K562 (cell line): ENCODE measurements around the gene MGAT4B. TPM values are rescaled to one million over a fixed set of nuclear protein-coding genes. Genes with fewer than 3 reads are reported as not detected.

Experiments
- ATAC-seq: fragments of 200-7000 bp; cut with Tn5 transposase; 3 replicates; pipeline ENCODE4 v1.9.1; 2020; ENCODE audit warnings: moderate library complexity
- BruUV-seq: library from RNA; stranded (reverse); fragments of 400-500 nt; replicated peaks from 2 replicates; lab custom pipeline; 2021; lab: Mats Ljungman, UMichigan
- CTCF ChIA-PET: fragments of 300-600 bp; formaldehyde crosslinking; extraction: SDS; loops from one replicate; lab custom pipeline; 2021; ENCODE audit warnings: low intra/inter-chr PET ratio; lab: Yijun Ruan, JAX
- POLR2A ChIA-PET: fragments of 300-600, 350-650 bp; sonication (Branson Sonifier 250); formaldehyde crosslinking; extraction: SDS; loops from one replicate; lab custom pipeline; 2021; ENCODE audit warnings: antibody characterized with exemption, inconsistent platforms; lab: Yijun Ruan, JAX
- DNase-seq, 4 experiments: peaks; one replicate each; pipeline versions ENCODE4 v3.0.0 to v3.0.0-alpha.2; 2011 to 2018; ENCODE audit warnings: low spot score in 3 of 4, mixed read lengths in 3 of 4; ENCODE audit errors: extremely low read depth in 1 of 4
- FAIRE-seq: peaks from 2 replicates; lab custom pipeline; 2011; peaks lifted over from hg19 to GRCh38; lab: Jason Lieb, UNC
- H2AFZ ChIP-seq: 2 replicates; pipeline ENCODE4 v1.6.0; 2011; ENCODE audit warnings: low read depth, low read length, control low read depth, inconsistent platforms
- H3K27ac ChIP-seq: fragments of 200-600 bp; 3 replicates; pipeline ENCODE4 v1.8.0; 2011; ENCODE audit warnings: low read depth, mild to moderate bottlenecking, control low read depth, inconsistent platforms, low read length, moderate library complexity, mixed read lengths; ENCODE audit errors: extremely low read depth
- H3K27me3 ChIP-seq, 2 experiments: fragments of 300-600 bp in 1 of 2; 2 replicates in 1 of 2; 3 replicates in 1 of 2; pipeline versions ENCODE4 v1.6.0 to v1.8.0; 2011; ENCODE audit warnings: inconsistent platforms in 2 of 2, low read length in 2 of 2, mild to moderate bottlenecking in 1 of 2, mixed read lengths in 1 of 2, moderate library complexity in 1 of 2; ENCODE audit not compliant: control insufficient read depth in 2 of 2, insufficient read depth in 2 of 2
- H3K36me3 ChIP-seq: fragments of 300-600 bp; 3 replicates; pipeline ENCODE4 v1.8.0; 2011; ENCODE audit warnings: mild to moderate bottlenecking, low read length, inconsistent platforms; ENCODE audit not compliant: control insufficient read depth, insufficient read depth
- H3K4me1 ChIP-seq, 2 experiments: fragments of 200-600 bp in 1 of 2; replicated peaks in 1 of 2; 2 replicates in 1 of 2; 3 replicates in 1 of 2; pipeline versions ENCODE4 v1.5.1 to v1.8.0; 2011; ENCODE audit warnings: inconsistent platforms in 2 of 2, low read length in 2 of 2, mild to moderate bottlenecking in 1 of 2, mixed read lengths in 1 of 2, moderate library complexity in 1 of 2; ENCODE audit not compliant: control insufficient read depth in 2 of 2, insufficient read depth in 2 of 2
- H3K4me2 ChIP-seq: 2 replicates; pipeline ENCODE4 v1.6.1; 2011; ENCODE audit warnings: low read length, control low read depth, inconsistent platforms, mixed read lengths; ENCODE audit not compliant: insufficient read depth
- H3K4me3 ChIP-seq: fragments of 200-600 bp; sonication (generic), shearing (Covaris generic); 2 replicates; pipeline ENCODE4 v1.5.1; 2016; ENCODE audit warnings: control low read depth, inconsistent platforms
- H3K79me2 ChIP-seq: fragments of 200-600 bp; 3 replicates; pipeline ENCODE4 v1.8.0; 2011; ENCODE audit warnings: low read length, inconsistent platforms; ENCODE audit not compliant: control insufficient read depth, insufficient read depth
- H3K9ac ChIP-seq, 2 experiments: 2 replicates each; pipeline versions ENCODE4 v1.6.0 to v1.6.1; 2011; ENCODE audit warnings: low read depth in 2 of 2, low read length in 2 of 2, control low read depth in 1 of 2, inconsistent platforms in 1 of 2, mild to moderate bottlenecking in 1 of 2, mixed read lengths in 1 of 2; ENCODE audit not compliant: insufficient read depth in 1 of 2
- H3K9me1 ChIP-seq: one replicate; pipeline ENCODE4 v1.6.0; 2011; ENCODE audit warnings: inconsistent platforms, mild to moderate bottlenecking, low read length, moderate library complexity; ENCODE audit not compliant: control insufficient read depth, insufficient read depth
- H3K9me3 ChIP-seq: replicated peaks from 2 replicates; pipeline ENCODE4 v1.5.1; 2011; ENCODE audit warnings: low read depth, low read length, inconsistent platforms; ENCODE audit not compliant: control insufficient read depth, insufficient read depth
- H4K20me1 ChIP-seq: replicated peaks from 2 replicates; pipeline ENCODE4 v1.6.1; 2011; ENCODE audit warnings: low read length, inconsistent platforms, mixed read lengths; ENCODE audit not compliant: control insufficient read depth, insufficient read depth
- CC2D1A ChIP-seq: fragments of 450-650 bp; IDR thresholded peaks from 2 replicates; pipeline ENCODE4 v1.6.1; 2017; ENCODE audit warnings: mild to moderate bottlenecking
- FOSL1 ChIP-seq: fragments of 200-800 bp; sonication (Bioruptor generic); conservative IDR thresholded peaks from 2 replicates; pipeline ENCODE4 v1.6.1; 2016; ENCODE audit warnings: missing genetic modification characterization, missing compliant biosample characterization
- FUS ChIP-seq: fragments of 200-400 bp; formaldehyde crosslinking; optimal IDR thresholded peaks from 2 replicates; pipeline ENCODE3; 2017; ENCODE audit warnings: low read depth, low read length
- HMG20A ChIP-seq: fragments of 450-650 bp; formaldehyde crosslinking; conservative IDR thresholded peaks from 2 replicates; pipeline ENCODE4 v1.4.0; 2020; ENCODE audit warnings: mild to moderate bottlenecking, mixed read lengths
- HNRNPUL1 ChIP-seq: fragments of 200-400 bp; formaldehyde crosslinking; IDR thresholded peaks from 2 replicates; pipeline ENCODE4 v1.6.1; 2017; ENCODE audit warnings: low read length
- PRDM10 ChIP-seq: fragments of 450-650 bp; IDR thresholded peaks from 2 replicates; pipeline ENCODE4 v1.6.1; 2018; ENCODE audit not compliant: partially characterized antibody
- RNF2 ChIP-seq: sonication (generic); IDR thresholded peaks from 2 replicates; pipeline ENCODE4 v1.6.1; 2016
- RUNX1 ChIP-seq: sonication (generic); IDR thresholded peaks from 2 replicates; pipeline ENCODE4 v1.6.1; 2016; ENCODE audit warnings: antibody characterized with exemption, low read depth
- ZFX ChIP-seq: sonication (generic); formaldehyde crosslinking; IDR thresholded peaks from 2 replicates; pipeline ENCODE4 v1.8.0; 2022; ENCODE audit warnings: mild to moderate bottlenecking, missing genetic modification reagents, moderate library complexity
- ZNF232 ChIP-seq: sonication (generic); formaldehyde crosslinking; IDR thresholded peaks from 2 replicates; pipeline ENCODE4 v1.8.0; 2022; ENCODE audit warnings: mild to moderate bottlenecking, missing genetic modification reagents
- WGBS: fragments of 100-300 bp; shearing (Covaris generic); methylation state at CpG from one replicate; pipeline ENCODE4 v1.1.6; 2016; ENCODE audit warnings: low coverage, mixed read lengths; ENCODE audit not compliant: insufficient coverage; ENCODE audit errors: missing lambda C conversion rate; 5-methylcytosine and 5-hydroxymethylcytosine counted together
- in situ Hi-C: fragments of 300-500 bp; cut with MboI; formaldehyde crosslinking; loops from 4 replicates; pipeline ENCODE4 v1.15.0; 2018; ENCODE audit warnings: inconsistent platforms, mixed read lengths
- intact Hi-C: fragments of 100-400 bp; cut with micrococcal nuclease; formaldehyde crosslinking; loops from 2 replicates; pipeline ENCODE4 v1.14.2; 2022
- polyA plus RNA-seq, 8 experiments: library from polyadenylated mRNA; depleted of rRNA in 4 of 8; stranded (reverse) in 5 of 8; unstranded in 3 of 8; fragments of >200 nt; fragmentation: Nextera tagmentation in 2 of 8; fragmentation: Illumina TruSeq in 1 of 8; extraction: Ambion mirVana in 2 of 8; extraction: Trizol in 1 of 8; gene quantifications; 2 replicates each; pipeline versions ENCODE4 v1.2.1 to v1.2.3, GENCODE V29; 2011 to 2014; ENCODE audit warnings: inconsistent platforms in 1 of 8, missing spikeins in 1 of 8
- total RNA-seq, 7 experiments: library from RNA; depleted of rRNA in 6 of 7; stranded (reverse); fragments of >200 nt in 6 of 7; fragmentation: Illumina TruSeq in 2 of 7; extraction: Trizol in 2 of 7; gene quantifications; 2 replicates each; pipeline versions ENCODE4 v1.2.1 to v1.2.3, GENCODE V29; 2011 to 2021; ENCODE audit warnings: low replicate concordance in 1 of 7
- TF ChIP-seq, protein P1 (sequence below): fragments of 250-450 bp; sonication (Bioruptor Pico); IDR thresholded peaks from 2 replicates; pipeline ENCODE4 v1.5.0; 2020; ENCODE audit warnings: mild to moderate bottlenecking, borderline replicate concordance
- TF ChIP-seq, protein P2 (sequence below): fragments of 250-450 bp; sonication (Bioruptor Pico); IDR thresholded peaks from 2 replicates; pipeline ENCODE4 v1.5.0; 2021
- TF ChIP-seq, protein P3 (sequence below): fragments of 450-650 bp; conservative IDR thresholded peaks from 2 replicates; pipeline ENCODE4 v1.6.1; 2016; ENCODE audit warnings: missing genetic modification characterization, low read depth, mild to moderate bottlenecking, missing compliant biosample characterization, moderate library complexity

MGAT4B gene
- total and polyA plus RNA-seq, 9 of the 15 experiments (the other 6 are each of a cell fraction or from before 2014, with no cell fraction given) = 0.34 to 133 (median 75.4) TPM

DNA sequence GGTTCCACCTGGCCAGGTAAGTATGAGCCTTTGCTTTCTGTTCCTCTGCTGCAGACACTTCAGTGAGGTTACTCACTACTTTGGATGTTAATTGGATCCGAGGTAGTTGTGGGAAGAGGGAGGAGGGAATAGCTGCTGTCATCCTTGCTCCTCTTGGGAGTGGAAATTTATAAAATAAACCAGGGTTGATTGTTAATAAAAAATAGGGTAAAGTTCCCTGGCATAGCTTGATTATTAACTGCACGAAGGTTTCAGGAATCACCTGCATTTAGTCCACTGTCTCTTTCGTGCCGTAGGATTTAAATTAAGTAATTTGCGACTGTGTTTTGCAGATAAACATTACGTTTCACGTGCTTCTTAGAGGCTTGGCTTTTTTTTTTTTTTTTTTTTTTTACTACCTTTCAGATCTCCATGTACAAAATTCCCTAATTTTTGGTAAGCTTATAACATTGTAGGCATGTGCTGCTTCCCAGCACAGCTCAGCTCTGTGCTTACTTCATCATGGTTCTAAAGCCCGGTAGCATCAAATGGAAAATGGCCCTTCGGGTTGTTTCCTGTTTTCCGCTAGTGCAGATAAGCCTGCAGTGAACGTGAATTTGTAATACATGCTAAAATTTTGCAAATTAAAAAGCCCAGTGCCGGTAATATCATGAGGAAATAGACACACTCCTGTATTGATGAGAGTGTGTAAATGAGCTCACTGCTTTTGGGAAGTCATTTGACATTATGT lies 39.8 kb downstream of the MGAT4B start:
- Histone ChIP-seq H3K4me3 (no peak overlapping the region), H3K79me2 (peaks cover 60% of the 10 kb centered on the region), H3K4me2 (peak overlapping the region; percentile 46), H3K9me3 (no peaks in the 10 kb centered on the region), H2AFZ (0 out of 2 replicates have a peak overlapping the region, but pooled peaks have one; percentile 17), H3K36me3 (peaks cover 73% of the 10 kb centered on the region), H4K20me1 (peaks cover 40% of the 10 kb centered on the region), H3K4me1 (peaks cover 25 to 38% of the 10 kb centered on the region in 2 experiments), H3K27ac (peak overlapping the region; percentile 69), H3K27me3 (no peaks in the 10 kb centered on the region), H3K9me1 (peaks cover 14% of the 10 kb centered on the region), H3K9ac (peak overlapping the region; percentile 36 to 72; a peak in 3 of 4 replicates)
- DNase-seq (no peak), ATAC-seq (no peak), FAIRE-seq (no peak)
- BruUV-seq = no TSS peak
- intact Hi-C loops = loop anchor here (5.0 kb wide), 1 partner anchor 40 kb away; the partner anchor contains the start of gene MGAT4B
- 65% methylated on average over 10 of the region's 12 CpGs for WGBS
- CTCF ChIA-PET = interaction anchor here (0.6 kb wide), 1 partner anchor 41 kb away, joined by 3 read pairs; no protein-coding TSS in a partner anchor
- in situ Hi-C loops = no loop called here
- POLR2A ChIA-PET = interaction anchor here (1.0 to 2.8 kb wide), 5 partner anchors 12 to 54 kb away, joined by 3 to 8 read pairs (median 4); partner anchors contain the start of gene SQSTM1
- TF ChIP-seq ZNF232 (no peak), RUNX1 (no peak), ZFX (CRISPR knock-in tag) (no peak), CC2D1A (no peak), HNRNPUL1 (no peak), RNF2 (no peak), FOSL1 (tag) (no peak), HMG20A (no peak), PRDM10 (no peak), FUS (no peak)
- TF ChIP-seq, protein P1, sequence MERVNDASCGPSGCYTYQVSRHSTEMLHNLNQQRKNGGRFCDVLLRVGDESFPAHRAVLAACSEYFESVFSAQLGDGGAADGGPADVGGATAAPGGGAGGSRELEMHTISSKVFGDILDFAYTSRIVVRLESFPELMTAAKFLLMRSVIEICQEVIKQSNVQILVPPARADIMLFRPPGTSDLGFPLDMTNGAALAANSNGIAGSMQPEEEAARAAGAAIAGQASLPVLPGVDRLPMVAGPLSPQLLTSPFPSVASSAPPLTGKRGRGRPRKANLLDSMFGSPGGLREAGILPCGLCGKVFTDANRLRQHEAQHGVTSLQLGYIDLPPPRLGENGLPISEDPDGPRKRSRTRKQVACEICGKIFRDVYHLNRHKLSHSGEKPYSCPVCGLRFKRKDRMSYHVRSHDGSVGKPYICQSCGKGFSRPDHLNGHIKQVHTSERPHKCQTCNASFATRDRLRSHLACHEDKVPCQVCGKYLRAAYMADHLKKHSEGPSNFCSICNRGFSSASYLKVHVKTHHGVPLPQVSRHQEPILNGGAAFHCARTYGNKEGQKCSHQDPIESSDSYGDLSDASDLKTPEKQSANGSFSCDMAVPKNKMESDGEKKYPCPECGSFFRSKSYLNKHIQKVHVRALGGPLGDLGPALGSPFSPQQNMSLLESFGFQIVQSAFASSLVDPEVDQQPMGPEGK (CRISPR knock-in tag) = no peak
- TF ChIP-seq, protein P2, sequence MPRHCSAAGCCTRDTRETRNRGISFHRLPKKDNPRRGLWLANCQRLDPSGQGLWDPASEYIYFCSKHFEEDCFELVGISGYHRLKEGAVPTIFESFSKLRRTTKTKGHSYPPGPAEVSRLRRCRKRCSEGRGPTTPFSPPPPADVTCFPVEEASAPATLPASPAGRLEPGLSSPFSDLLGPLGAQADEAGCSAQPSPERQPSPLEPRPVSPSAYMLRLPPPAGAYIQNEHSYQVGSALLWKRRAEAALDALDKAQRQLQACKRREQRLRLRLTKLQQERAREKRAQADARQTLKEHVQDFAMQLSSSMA = no peak
- TF ChIP-seq, protein P3, sequence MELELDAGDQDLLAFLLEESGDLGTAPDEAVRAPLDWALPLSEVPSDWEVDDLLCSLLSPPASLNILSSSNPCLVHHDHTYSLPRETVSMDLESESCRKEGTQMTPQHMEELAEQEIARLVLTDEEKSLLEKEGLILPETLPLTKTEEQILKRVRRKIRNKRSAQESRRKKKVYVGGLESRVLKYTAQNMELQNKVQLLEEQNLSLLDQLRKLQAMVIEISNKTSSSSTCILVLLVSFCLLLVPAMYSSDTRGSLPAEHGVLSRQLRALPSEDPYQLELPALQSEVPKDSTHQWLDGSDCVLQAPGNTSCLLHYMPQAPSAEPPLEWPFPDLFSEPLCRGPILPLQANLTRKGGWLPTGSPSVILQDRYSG (tag) = no peak
